CD8-positive, alpha-beta memory T cell (primary cell): ENCODE measurements around the gene TBC1D22B. TPM values are rescaled to one million over a fixed set of nuclear protein-coding genes. Genes with fewer than 3 reads are reported as not detected.
"Not testable (repeated sequence)": the region's sequence is repeated elsewhere in the genome, so short reads cannot be mapped to it uniquely, and the experiment has no call there.

ENCODE experiments used
- CTCF ChIA-PET: fragments of 350-600 bp; sonication (Branson Sonifier 250); formaldehyde crosslinking; loops from one replicate; lab custom pipeline; 2021; ENCODE audit warnings: antibody characterized with exemption; lab: Charles Lee
- POLR2A ChIA-PET: fragments of 350-600 bp; sonication (Branson Sonifier 250); formaldehyde crosslinking; loops from one replicate; lab custom pipeline; 2021; ENCODE audit warnings: antibody characterized with exemption; lab: Charles Lee
- DNase-seq, 5 donors: peaks; one replicate each; pipeline versions ENCODE4 v3.0.0 to v3.0.0-alpha.2; 2020 to 2022; ENCODE audit warnings: mixed read lengths in 1 of 5
- H3K27ac ChIP-seq: one replicate; pipeline ENCODE4 v1.7.0; 2013; ENCODE audit warnings: low read depth, mild to moderate bottlenecking, low read length, moderate library complexity
- H3K27me3 ChIP-seq: 2 replicates; pipeline ENCODE4 v1.7.0; 2013; ENCODE audit warnings: low read length, mild to moderate bottlenecking; ENCODE audit not compliant: insufficient read depth, poor library complexity, severe bottlenecking
- H3K36me3 ChIP-seq: 2 replicates; pipeline ENCODE4 v1.7.0; 2013; ENCODE audit warnings: mild to moderate bottlenecking, low read length, moderate library complexity; ENCODE audit not compliant: insufficient read depth
- H3K4me1 ChIP-seq: 2 replicates; pipeline ENCODE4 v1.7.0; 2013; ENCODE audit warnings: mild to moderate bottlenecking, low read length, moderate library complexity; ENCODE audit not compliant: insufficient read depth
- H3K4me3 ChIP-seq: 2 replicates; pipeline ENCODE4 v1.7.0; 2013; ENCODE audit warnings: mild to moderate bottlenecking, low read length
- H3K9me3 ChIP-seq: 2 replicates; pipeline ENCODE4 v1.7.0; 2013; ENCODE audit warnings: mild to moderate bottlenecking, low read length
- H3K27ac Mint-ChIP-seq, 8 donors: one replicate each; pipeline ENCODE4 v1.8.0; 2020 to 2021; ENCODE audit warnings: mixed read lengths in 8 of 8, mild to moderate bottlenecking in 6 of 8, inconsistent platforms in 3 of 8, moderate library complexity in 3 of 8
- H3K27me3 Mint-ChIP-seq, 2 donors: one replicate each; pipeline ENCODE4 v1.8.0; 2020 to 2021; ENCODE audit warnings: mixed read lengths in 2 of 2, mild to moderate bottlenecking in 1 of 2, moderate library complexity in 1 of 2
- H3K36me3 Mint-ChIP-seq, 3 donors: one replicate each; pipeline ENCODE4 v1.8.0; 2020 to 2021; ENCODE audit warnings: mixed read lengths in 3 of 3, inconsistent platforms in 1 of 3, mild to moderate bottlenecking in 1 of 3
- H3K4me1 Mint-ChIP-seq, 3 donors: one replicate each; pipeline ENCODE4 v1.8.0; 2020 to 2021; ENCODE audit warnings: mixed read lengths in 3 of 3, inconsistent platforms in 1 of 3, mild to moderate bottlenecking in 1 of 3
- H3K4me3 Mint-ChIP-seq, 7 donors: one replicate each; pipeline ENCODE4 v1.8.0; 2020 to 2021; ENCODE audit warnings: mixed read lengths in 7 of 7, mild to moderate bottlenecking in 6 of 7, moderate library complexity in 4 of 7, inconsistent platforms in 2 of 7
- H3K9me3 Mint-ChIP-seq, 5 donors: one replicate each; pipeline ENCODE4 v1.8.0; 2020 to 2022; ENCODE audit warnings: mixed read lengths in 5 of 5, mild to moderate bottlenecking in 3 of 5, moderate library complexity in 2 of 5, inconsistent platforms in 1 of 5
- polyA plus RNA-seq: library from polyadenylated mRNA; unstranded; fragments of 300-500 nt; fragmentation: Illumina TruSeq; gene quantifications from one replicate; pipeline ENCODE4 v1.2.3, GENCODE V29; 2021
- total RNA-seq, 2 experiments: library from RNA; stranded (reverse); gene quantifications; one replicate each; pipeline ENCODE4 v1.2.3, GENCODE V29; 2021

Gene TBC1D22B
- total and polyA plus RNA-seq, 3 experiments from 2014 or later, result 11.2 to 14.4 (median 14.4) TPM

GRCh38 chr6:37302086-37302686 is 44.6 kb downstream of the TBC1D22B start:
- Mint-ChIP-seq H3K36me3 (peaks cover 14 to 83% (median 38%) of the 10 kb centered on the region in 3 donors), H3K27me3 (no peaks in the 10 kb centered on the region), H3K9me3 (peaks cover 0 to 4% (median 0%) of the 10 kb centered on the region in 5 donors), H3K27ac (peak overlapping the region in 2 of 8 donors; percentile 2 to 5), H3K4me1 (no peaks in the 10 kb centered on the region), H3K4me3 (no peak overlapping the region)
- no peaks in the 10 kb centered on the region for H3K27me3 ChIP-seq
- POLR2A ChIA-PET, result no interaction called here
- H3K4me3 ChIP-seq, result no peak overlapping the region
- H3K27ac ChIP-seq, result no peak overlapping the region
- H3K4me1 ChIP-seq, result no peaks in the 10 kb centered on the region
- H3K36me3 ChIP-seq, result peaks cover 23% of the 10 kb centered on the region
- H3K9me3 ChIP-seq, result no peaks in the 10 kb centered on the region
- DNase-seq, result no peak
- CTCF ChIA-PET, result no interaction called here

GRCh38 chr6:37303091-37303660 is 45.6 kb downstream of the TBC1D22B start:
- Histone ChIP-seq H3K36me3 (peaks cover 23% of the 10 kb centered on the region), H3K4me3 (no peak overlapping the region), H3K27me3 (no peaks in the 10 kb centered on the region), H3K4me1 (no peaks in the 10 kb centered on the region), H3K9me3 (no peaks in the 10 kb centered on the region), H3K27ac (no peak overlapping the region)
- CTCF ChIA-PET, result no interaction called here
- H3K27me3 Mint-ChIP-seq, result no peaks in the 10 kb centered on the region
- H3K9me3 Mint-ChIP-seq, result no peaks in the 10 kb centered on the region
- POLR2A ChIA-PET, result interaction anchor here (0.5 kb wide), 1 partner anchor 14 kb away, joined by 14 read pairs; no protein-coding TSS in a partner anchor
- DNase-seq, result no peak
- no peak overlapping the region for H3K4me3 Mint-ChIP-seq
- H3K36me3 Mint-ChIP-seq, result peaks cover 7 to 80% (median 33%) of the 10 kb centered on the region in 3 donors
- no peaks in the 10 kb centered on the region for H3K4me1 Mint-ChIP-seq
- H3K27ac Mint-ChIP-seq, result peak overlapping the region in 1 of 8 donors; percentile 26

GRCh38 chr6:37303891-37304503 is 46.4 kb downstream of the TBC1D22B start:
- H3K36me3 Mint-ChIP-seq, result peaks cover 7 to 78% (median 33%) of the 10 kb centered on the region in 3 donors
- Histone ChIP-seq H3K27ac (no peak overlapping the region), H3K9me3 (no peaks in the 10 kb centered on the region), H3K4me3 (no peak overlapping the region), H3K36me3 (peaks cover 23% of the 10 kb centered on the region), H3K27me3 (no peaks in the 10 kb centered on the region), H3K4me1 (no peaks in the 10 kb centered on the region)
- ChIA-PET POLR2A (interaction anchor here (0.5 kb wide), 1 partner anchor 15 kb away, joined by 14 read pairs; no protein-coding TSS in a partner anchor), CTCF (no interaction called here)
- H3K27ac Mint-ChIP-seq, result no peak overlapping the region
- H3K9me3 Mint-ChIP-seq, result no peaks in the 10 kb centered on the region
- no peaks in the 10 kb centered on the region for H3K4me1 Mint-ChIP-seq
- H3K27me3 Mint-ChIP-seq, result no peaks in the 10 kb centered on the region
- DNase-seq, result no peak
- no peak overlapping the region for H3K4me3 Mint-ChIP-seq

- no peak overlapping the region for H3K4me3 ChIP-seq
- H3K9me3 ChIP-seq, result no peaks in the 10 kb centered on the region
- peaks cover 20% of the 10 kb centered on the region for H3K36me3 ChIP-seq
- POLR2A ChIA-PET, result no interaction called here
- H3K27me3 ChIP-seq, result no peaks in the 10 kb centered on the region
- Mint-ChIP-seq H3K9me3 (no peaks in the 10 kb centered on the region), H3K4me3 (no peak overlapping the region), H3K36me3 (peaks cover 7 to 77% (median 30%) of the 10 kb centered on the region in 3 donors), H3K27me3 (no peaks in the 10 kb centered on the region), H3K4me1 (no peaks in the 10 kb centered on the region), H3K27ac (no peak overlapping the region)
- CTCF ChIA-PET, result interaction anchor here (1.7 kb wide), 1 partner anchor 10 kb away, joined by 5 read pairs; no protein-coding TSS in a partner anchor
- no peak for DNase-seq
- H3K27ac ChIP-seq, result no peak overlapping the region
- H3K4me1 ChIP-seq, result no peaks in the 10 kb centered on the region
Observed at GRCh38 chr6:37304766-37305165, 47.2 kb downstream of the TBC1D22B start.

- no peaks in the 10 kb centered on the region for H3K4me1 Mint-ChIP-seq
- no peak for DNase-seq
- no peak overlapping the region for H3K27ac Mint-ChIP-seq
- Histone ChIP-seq H3K27me3 (no peaks in the 10 kb centered on the region), H3K4me3 (no peak overlapping the region), H3K4me1 (no peaks in the 10 kb centered on the region), H3K9me3 (no peaks in the 10 kb centered on the region), H3K27ac (no peak overlapping the region), H3K36me3 (peaks cover 19% of the 10 kb centered on the region)
- H3K27me3 Mint-ChIP-seq, result no peaks in the 10 kb centered on the region
- H3K9me3 Mint-ChIP-seq, result no peaks in the 10 kb centered on the region
- no peak overlapping the region for H3K4me3 Mint-ChIP-seq
- ChIA-PET CTCF (interaction anchor here (1.2 to 1.7 kb wide), 2 partner anchors 9 to 20 kb away, joined by 5 read pairs; no protein-coding TSS in a partner anchor), POLR2A (no interaction called here)
- H3K36me3 Mint-ChIP-seq, result peaks cover 3 to 70% (median 27%) of the 10 kb centered on the region in 3 donors
Observed at GRCh38 chr6:37305841-37306425, 48.4 kb downstream of the TBC1D22B start.

- Histone ChIP-seq H3K27me3 (no peaks in the 10 kb centered on the region), H3K4me1 (no peaks in the 10 kb centered on the region), H3K4me3 (no peak overlapping the region), H3K27ac (no peak overlapping the region), H3K9me3 (no peaks in the 10 kb centered on the region), H3K36me3 (peaks cover 19% of the 10 kb centered on the region)
- Mint-ChIP-seq H3K36me3 (peaks cover 3 to 65% (median 23%) of the 10 kb centered on the region in 3 donors), H3K9me3 (no peaks in the 10 kb centered on the region), H3K27ac (no peak overlapping the region), H3K4me3 (no peak overlapping the region), H3K4me1 (no peaks in the 10 kb centered on the region), H3K27me3 (no peaks in the 10 kb centered on the region)
- DNase-seq, result no peak
- ChIA-PET POLR2A (no interaction called here), CTCF (interaction anchor here (1.7 kb wide), 1 partner anchor 8 kb away, joined by 5 read pairs; no protein-coding TSS in a partner anchor)
Observed at GRCh38 chr6:37306624-37307222, 49.2 kb downstream of the TBC1D22B start.

- H3K4me3 Mint-ChIP-seq, H3K4me1 Mint-ChIP-seq, H3K4me3 ChIP-seq, CTCF ChIA-PET, H3K9me3 ChIP-seq, DNase-seq, H3K4me1 ChIP-seq, H3K9me3 Mint-ChIP-seq, H3K27me3 ChIP-seq, H3K27me3 Mint-ChIP-seq, H3K27ac ChIP-seq, H3K27ac Mint-ChIP-seq, POLR2A ChIA-PET: not testable (repeated sequence)
- H3K36me3 ChIP-seq, result peaks cover 22% of the 10 kb centered on the region
- peaks cover 3 to 63% (median 26%) of the 10 kb centered on the region in 3 donors for H3K36me3 Mint-ChIP-seq
Observed at GRCh38 chr6:37307484-37307883, 49.9 kb downstream of the TBC1D22B start.
